ENCODE results near the gene KIAA1328.
A peak's percentile ranks its signal among the peaks of the same experiment; 100 is the strongest.

The KIAA1328 gene

DNA sequence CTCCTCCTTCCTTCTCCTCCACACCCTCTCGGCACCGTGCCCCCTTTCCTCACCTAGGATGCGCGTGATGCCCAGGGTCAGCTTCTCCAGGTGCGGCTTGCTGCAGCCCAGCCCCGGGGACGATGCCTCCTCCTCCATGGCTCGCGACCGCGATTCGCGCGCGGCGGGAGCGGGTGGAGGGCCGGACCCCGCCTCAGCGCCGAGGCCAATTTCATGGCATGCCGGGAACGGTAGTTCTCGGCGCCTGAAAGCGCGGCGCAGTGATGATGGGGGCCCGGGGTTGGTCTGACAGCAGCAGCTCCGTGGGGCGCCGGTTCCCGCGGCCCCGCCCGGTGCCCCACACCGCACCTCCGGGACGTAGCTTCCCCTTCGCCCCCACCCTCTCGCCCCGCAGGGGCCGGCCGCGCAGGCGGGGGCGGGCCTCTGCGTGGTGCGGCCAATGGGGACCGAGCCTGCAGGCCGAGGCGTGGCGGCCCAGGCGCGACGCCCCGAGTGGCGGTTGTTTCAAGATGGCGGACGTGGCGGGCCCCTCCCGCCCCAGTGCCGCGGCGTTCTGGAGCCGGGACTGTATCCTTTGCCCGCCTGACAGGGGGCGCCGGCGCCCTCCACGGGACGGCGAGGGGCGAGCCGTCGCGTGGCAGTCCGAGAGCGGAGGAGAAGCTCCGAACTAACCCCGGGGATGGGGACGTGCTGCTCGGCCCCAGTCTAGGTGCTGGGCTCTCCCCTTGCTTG is at the start of gene KIAA1328, which contains the start of gene TPGS2:
Gene KIAA1328 (plus strand): TSS at position 498 of the 732 bp plus-strand sequence. CDS start 12 bp downstream, at position 510.
Gene TPGS2 (minus strand): TSS at position 373 of the 732 bp plus-strand sequence. CDS start 235 bp downstream, at position 138.
- DNase-seq: peak; percentile 100

- DNase-seq: no peak
These were observed 48.2 kb upstream of the KIAA1328 start for GRCh38 chr18:36780748-36781147.

- no peak for DNase-seq
These were observed 46.2 kb upstream of the KIAA1328 start for GRCh38 chr18:36782710-36783109.

GRCh38 chr18:36783792-36784191 is 45.1 kb upstream of the KIAA1328 start:
- DNase-seq: no peak

GRCh38 chr18:36786686-36787085 is 42.2 kb upstream of the KIAA1328 start:
- DNase-seq: no peak

- no peak for DNase-seq
These were observed 36.2 kb upstream of the KIAA1328 start for GRCh38 chr18:36792634-36793283.

GRCh38 chr18:36798738-36799473 is 30.0 kb upstream of the KIAA1328 start:
- DNase-seq: peak; percentile 97

DNA sequence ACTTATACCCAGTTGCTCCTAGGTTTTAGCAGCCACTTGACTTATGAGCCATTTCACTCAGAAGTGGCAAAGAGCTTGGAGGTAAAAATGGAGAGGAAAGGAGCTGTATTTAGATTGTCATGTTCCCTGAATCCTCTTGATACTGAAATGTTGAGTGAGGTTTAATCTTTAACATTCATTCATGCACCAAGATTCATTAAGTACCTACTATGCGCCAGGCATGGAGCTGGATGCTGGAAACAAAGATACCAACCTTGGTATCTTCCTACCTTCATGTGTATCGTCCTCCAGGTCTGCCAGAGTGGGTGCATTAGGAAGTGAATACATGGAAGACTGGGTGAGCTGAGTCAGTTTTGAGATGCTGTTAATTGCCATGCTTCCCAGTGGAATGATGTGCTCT is 23.8 kb upstream of the KIAA1328 start:
- DNase-seq: no peak

DNA sequence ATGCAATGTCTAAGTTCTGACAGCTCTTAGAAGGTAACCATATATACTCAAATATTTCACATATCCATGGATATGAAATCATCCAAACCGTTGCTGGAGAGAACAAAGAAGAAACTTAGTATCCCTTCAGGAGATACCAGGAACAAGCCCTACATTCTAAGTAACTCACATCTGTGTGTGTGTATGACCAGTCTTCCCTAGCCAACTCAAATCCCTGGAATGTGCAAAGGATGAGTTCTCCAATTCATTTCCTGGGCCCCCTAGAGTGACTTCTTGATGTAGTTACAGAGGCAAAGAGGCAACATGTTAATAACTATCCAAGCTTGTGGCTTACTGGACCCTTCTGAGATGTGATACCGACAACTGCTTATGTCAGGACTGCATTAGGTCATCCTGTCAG is 20.2 kb upstream of the KIAA1328 start:
- no peak for DNase-seq

GRCh38 chr18:36809590-36810381 is 19.1 kb upstream of the KIAA1328 start:
- peak; percentile 93 for DNase-seq

DNA sequence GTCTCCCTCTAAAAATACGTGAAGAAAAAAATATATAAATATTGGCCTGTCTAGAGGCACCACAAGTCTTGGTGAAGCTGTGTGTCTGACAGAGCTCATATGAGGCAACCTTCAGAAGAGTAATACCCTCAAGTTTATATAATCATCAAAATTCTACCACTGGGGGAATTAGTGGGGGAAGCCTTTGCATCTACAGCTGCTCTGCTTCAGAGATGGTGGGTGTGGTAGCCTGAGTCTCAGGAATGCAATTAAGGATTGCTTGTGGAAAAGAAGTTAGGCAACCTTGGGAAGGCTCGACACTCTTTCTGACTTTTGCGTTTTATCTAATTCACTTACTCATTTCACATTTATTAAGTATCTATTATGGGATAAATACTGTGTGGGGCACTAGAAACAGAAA is 17.5 kb upstream of the KIAA1328 start:
- no peak for DNase-seq

DNA sequence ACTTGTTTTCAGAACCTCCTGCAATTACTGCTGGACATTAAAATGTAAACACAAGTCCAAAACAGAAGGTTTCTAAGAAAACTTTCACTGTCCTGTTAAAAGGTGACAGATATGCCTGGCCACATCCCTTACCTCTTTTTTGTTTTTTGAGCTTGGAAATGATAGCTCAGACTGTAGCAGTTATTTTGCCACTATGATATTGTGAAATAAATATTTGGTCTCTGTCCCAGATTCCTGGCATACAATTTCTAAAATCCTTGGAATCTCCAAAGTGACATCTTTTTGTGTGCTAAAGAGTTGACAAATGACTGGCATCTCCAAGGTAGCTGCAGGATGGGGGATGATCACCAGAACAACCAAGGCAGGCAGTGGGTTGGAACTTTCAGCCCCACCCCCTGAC is 17.0 kb upstream of the KIAA1328 start:
- no peak for DNase-seq

GRCh38 chr18:36812678-36813077 is 16.2 kb upstream of the KIAA1328 start:
- no peak for DNase-seq

GRCh38 chr18:36813101-36813775 is 15.7 kb upstream of the KIAA1328 start:
- DNase-seq: no peak

DNA sequence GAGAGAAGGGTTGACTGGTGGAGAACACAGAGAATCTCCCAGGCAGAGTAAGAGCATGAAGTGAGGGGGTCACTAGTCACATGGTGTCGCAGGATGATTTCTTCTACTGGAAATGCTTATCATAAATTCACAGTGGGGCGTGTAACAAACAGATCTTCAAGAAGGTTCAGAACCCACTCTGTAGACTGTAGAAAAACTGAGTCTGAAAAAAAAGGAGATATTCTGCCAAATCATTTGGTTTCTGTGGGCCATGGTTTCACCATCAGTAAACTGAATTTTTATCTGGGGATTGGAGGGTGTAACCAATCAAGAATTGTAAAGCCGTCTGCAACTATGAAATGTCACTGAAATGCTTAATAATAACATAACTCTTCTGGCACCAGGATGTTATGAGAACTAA is 15.1 kb upstream of the KIAA1328 start:
- no peak for DNase-seq

DNA sequence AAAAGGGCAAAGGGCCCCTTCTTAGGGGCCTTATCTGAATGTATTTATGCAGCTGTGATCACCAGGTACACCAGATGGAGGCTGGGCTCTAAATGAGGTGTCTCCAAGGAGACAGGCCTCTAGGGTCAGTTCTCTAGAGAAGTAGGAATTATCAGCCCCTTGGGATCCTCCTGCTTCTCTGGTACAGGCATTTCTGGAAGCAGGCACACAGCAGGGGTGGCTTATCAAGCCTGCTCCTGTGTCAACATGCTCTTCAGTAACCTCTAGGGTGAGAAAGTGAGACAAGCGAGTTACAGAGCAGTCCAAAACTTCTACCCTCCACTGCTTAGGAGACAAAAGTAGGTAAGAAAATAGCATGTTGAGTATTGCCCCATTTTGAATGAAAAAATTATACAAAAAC is 13.9 kb upstream of the KIAA1328 start:
- peak; percentile 99 for DNase-seq

DNA sequence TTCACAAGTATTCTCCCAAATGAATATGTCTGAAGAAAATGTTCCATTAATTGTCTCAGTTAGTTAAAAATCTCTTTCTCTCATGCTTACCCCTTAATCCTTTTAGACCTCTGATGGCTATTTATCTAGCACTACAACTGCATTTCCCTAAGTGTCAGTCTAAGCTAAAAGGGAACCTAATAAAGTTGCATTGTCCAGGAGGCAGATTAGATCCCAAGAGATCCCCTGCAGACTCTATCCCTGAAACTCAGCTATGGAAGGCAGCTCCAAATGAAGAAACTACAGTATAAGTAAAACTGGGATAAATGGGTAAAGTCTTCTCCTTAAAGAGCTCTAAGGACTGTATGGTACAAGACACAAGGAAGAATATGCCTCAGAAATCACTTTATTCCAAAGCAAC is 12.8 kb upstream of the KIAA1328 start:
- DNase-seq: peak; percentile 19

DNA sequence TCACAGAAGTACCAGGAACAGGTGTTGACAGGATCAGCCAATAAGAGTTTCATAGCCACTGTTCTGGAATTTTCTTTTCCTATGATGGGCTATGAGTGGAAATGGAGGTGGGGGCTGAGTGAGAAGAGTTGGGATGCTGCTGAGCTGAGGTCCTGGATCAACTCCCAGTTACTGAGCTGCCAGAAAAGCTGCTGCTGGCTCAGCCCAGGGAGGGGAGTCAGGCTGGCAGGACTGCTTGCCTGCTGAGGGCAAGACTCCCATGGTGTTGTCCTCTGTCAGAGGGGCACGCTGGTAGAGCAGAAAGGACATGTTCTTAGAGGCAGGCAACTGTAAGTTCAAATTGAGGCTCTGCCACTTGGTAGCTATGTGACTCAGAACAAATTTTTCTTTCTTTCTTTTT is 11.9 kb upstream of the KIAA1328 start:
- peak; percentile 48 for DNase-seq

- peak; percentile 95 for DNase-seq
These were observed 10.3 kb upstream of the KIAA1328 start for GRCh38 chr18:36818652-36819051.

DNA sequence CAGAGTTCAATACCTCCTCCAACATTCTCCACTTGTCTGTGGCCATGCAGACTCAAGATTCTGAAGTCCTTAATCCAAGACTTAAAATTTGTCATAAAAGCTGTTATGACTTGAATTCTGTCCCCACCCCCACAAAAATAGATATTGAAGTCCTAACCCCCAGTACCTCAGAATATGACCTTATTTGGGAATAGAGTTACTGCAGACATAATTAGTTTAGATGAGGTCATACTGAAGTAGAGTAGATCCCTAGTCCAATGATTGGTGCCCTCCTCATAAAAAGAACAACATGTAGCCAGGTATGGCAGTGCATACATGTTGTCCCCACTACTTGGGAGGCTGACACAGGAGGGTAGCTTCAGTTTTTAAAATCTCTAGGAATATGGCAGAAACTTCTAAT is 9.3 kb upstream of the KIAA1328 start:
- DNase-seq: peak; percentile 52

GRCh38 chr18:36821681-36822080 is 7.2 kb upstream of the KIAA1328 start:
- DNase-seq: no peak

GRCh38 chr18:36825526-36825925 is 3.4 kb upstream of the KIAA1328 start:
- DNase-seq: no peak

All from NCI-H69 (cell line).